IPS-18c (cell line): ENCODE results near the gene EFCAB6.

Experiments
- H3K4me3 ChIP-seq: 2 replicates; pipeline ENCODE4 v1.7.0; 2013; ENCODE audit warnings: low read depth, mild to moderate bottlenecking, low read length, moderate library complexity; ENCODE audit not compliant: insufficient read depth
- H3K9me3 ChIP-seq: one replicate; pipeline ENCODE4 v1.6.1; 2013; ENCODE audit warnings: mild to moderate bottlenecking, low read length, moderate library complexity; ENCODE audit not compliant: control insufficient read depth, insufficient read depth

The EFCAB6 gene

GRCh38 chr22:43833286-43834240 is 21.5 kb upstream of the EFCAB6 start:
- no peak overlapping the region for H3K4me3 ChIP-seq
- H3K9me3 ChIP-seq = no peaks in the 10 kb centered on the region

- H3K4me3 ChIP-seq = no peak overlapping the region
These were observed 20.5 kb upstream of the EFCAB6 start for GRCh38 chr22:43832393-43833265.

GRCh38 chr22:43831561-43832392 is 19.7 kb upstream of the EFCAB6 start:
- Histone ChIP-seq H3K9me3 (no peaks in the 10 kb centered on the region), H3K4me3 (no peak overlapping the region)

More at GRCh38 chr22:43832393-43833265, 20.5 kb upstream of the EFCAB6 start:
- no peaks in the 10 kb centered on the region for H3K9me3 ChIP-seq

GRCh38 chr22:43830931-43831560 is 18.9 kb upstream of the EFCAB6 start:
- no peak overlapping the region for H3K4me3 ChIP-seq
- no peaks in the 10 kb centered on the region for H3K9me3 ChIP-seq

GRCh38 chr22:43829904-43830851 is 18.1 kb upstream of the EFCAB6 start:
- Histone ChIP-seq H3K9me3 (no peaks in the 10 kb centered on the region), H3K4me3 (no peak overlapping the region)

GRCh38 chr22:43828998-43829782 is 17.1 kb upstream of the EFCAB6 start:
- no peak overlapping the region for H3K4me3 ChIP-seq

GRCh38 chr22:43828725-43828997 is 16.6 kb upstream of the EFCAB6 start:
- Histone ChIP-seq H3K9me3 (no peaks in the 10 kb centered on the region), H3K4me3 (no peak overlapping the region)

More at GRCh38 chr22:43828998-43829782, 17.1 kb upstream of the EFCAB6 start:
- no peaks in the 10 kb centered on the region for H3K9me3 ChIP-seq

- H3K9me3 ChIP-seq = no peaks in the 10 kb centered on the region
- no peak overlapping the region for H3K4me3 ChIP-seq
These were observed 16.0 kb upstream of the EFCAB6 start for GRCh38 chr22:43827926-43828724.

- no peak overlapping the region for H3K4me3 ChIP-seq
- no peaks in the 10 kb centered on the region for H3K9me3 ChIP-seq
These were observed 15.1 kb upstream of the EFCAB6 start for GRCh38 chr22:43827003-43827735.

- Histone ChIP-seq H3K9me3 (no peaks in the 10 kb centered on the region), H3K4me3 (no peak overlapping the region)
These were observed 14.3 kb upstream of the EFCAB6 start for GRCh38 chr22:43826142-43827002.

GRCh38 chr22:43825651-43826050 is 13.5 kb upstream of the EFCAB6 start:
- Histone ChIP-seq H3K9me3 (no peaks in the 10 kb centered on the region), H3K4me3 (no peak overlapping the region)

- no peak overlapping the region for H3K4me3 ChIP-seq
- H3K9me3 ChIP-seq = no peaks in the 10 kb centered on the region
These were observed 12.8 kb upstream of the EFCAB6 start for GRCh38 chr22:43824724-43825420.
